Measurements from ENCODE around the gene WDR38. TPM values are rescaled to one million over a fixed set of nuclear protein-coding genes. Genes with fewer than 3 reads are reported as not detected.

The WDR38 gene
- total RNA-seq, 2 experiments from 2014 or later, result not detected

GRCh38 chr9:124873664-124874063, 20.4 kb downstream of the WDR38 start:
- Mint-ChIP-seq H3K36me3 (ENCODE audit: low read depth) (peaks cover 74% of the 10 kb centered on the region), H3K9me3 (ENCODE audit: low read depth) (no peaks in the 10 kb centered on the region), H3K4me3 (peak overlapping the region; percentile 56), H3K27ac (peak overlapping the region; percentile 98), H3K27me3 (no peaks in the 10 kb centered on the region), H3K4me1 (peaks cover 42% of the 10 kb centered on the region)
- DNase-seq, result peak; percentile 52
- ChIA-PET CTCF (interaction anchor here (4.2 kb wide), 1 partner anchor 20 kb away, joined by 21 read pairs; the partner anchor contains the start of gene WDR38), POLR2A (interaction anchor here (1.1 to 2.4 kb wide), 3 partner anchors 11 to 367 kb away, joined by 3 to 14 read pairs (median 4); partner anchors contain the start of genes ARPC5L, HSPA5 and RPL35)
- ATAC-seq, result no peak
- intact Hi-C loops (cut with DNase I, micrococcal nuclease), result loop anchor here in 1 of 2 experiments (5.0 kb wide), 2 partner anchors 269 to 456 kb away; partner anchors contain the start of genes PSMB7 and SCAI

DNA sequence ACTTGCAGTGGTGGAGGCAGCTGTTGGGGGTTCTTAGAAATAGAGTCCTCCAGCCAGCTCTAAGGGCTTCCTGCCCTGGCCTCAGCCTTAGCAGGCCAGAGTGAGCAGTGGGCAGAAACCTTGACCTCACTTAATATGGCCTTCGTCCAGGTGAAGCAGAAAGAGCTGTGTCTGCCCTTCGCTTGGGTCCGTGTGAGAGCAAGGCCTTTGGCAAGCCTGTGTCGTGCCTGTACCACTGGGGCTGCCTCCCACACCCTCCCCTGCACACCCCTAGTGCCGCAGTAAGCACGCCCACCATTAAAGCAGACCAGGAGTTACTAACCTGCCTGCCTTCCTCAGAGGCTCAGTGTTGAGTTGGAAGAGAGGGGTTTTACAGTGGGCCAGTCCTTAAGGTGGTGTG, 22.2 kb downstream of the WDR38 start:
- ATAC-seq (no peak), DNase-seq (no peak)
- H3K27ac Mint-ChIP-seq, result peak overlapping the region; percentile 37
- H3K4me1 Mint-ChIP-seq, result peaks cover 40% of the 10 kb centered on the region
- H3K36me3 Mint-ChIP-seq (ENCODE audit: low read depth), result peaks cover 74% of the 10 kb centered on the region
- no peak overlapping the region for H3K4me3 Mint-ChIP-seq
- no peaks in the 10 kb centered on the region for H3K27me3 Mint-ChIP-seq
- POLR2A ChIA-PET, result no interaction called here
- intact Hi-C loops (cut with DNase I, micrococcal nuclease), result no loop called here
- CTCF ChIA-PET, result no interaction called here
- no peaks in the 10 kb centered on the region for H3K9me3 Mint-ChIP-seq (ENCODE audit: low read depth)

DNA sequence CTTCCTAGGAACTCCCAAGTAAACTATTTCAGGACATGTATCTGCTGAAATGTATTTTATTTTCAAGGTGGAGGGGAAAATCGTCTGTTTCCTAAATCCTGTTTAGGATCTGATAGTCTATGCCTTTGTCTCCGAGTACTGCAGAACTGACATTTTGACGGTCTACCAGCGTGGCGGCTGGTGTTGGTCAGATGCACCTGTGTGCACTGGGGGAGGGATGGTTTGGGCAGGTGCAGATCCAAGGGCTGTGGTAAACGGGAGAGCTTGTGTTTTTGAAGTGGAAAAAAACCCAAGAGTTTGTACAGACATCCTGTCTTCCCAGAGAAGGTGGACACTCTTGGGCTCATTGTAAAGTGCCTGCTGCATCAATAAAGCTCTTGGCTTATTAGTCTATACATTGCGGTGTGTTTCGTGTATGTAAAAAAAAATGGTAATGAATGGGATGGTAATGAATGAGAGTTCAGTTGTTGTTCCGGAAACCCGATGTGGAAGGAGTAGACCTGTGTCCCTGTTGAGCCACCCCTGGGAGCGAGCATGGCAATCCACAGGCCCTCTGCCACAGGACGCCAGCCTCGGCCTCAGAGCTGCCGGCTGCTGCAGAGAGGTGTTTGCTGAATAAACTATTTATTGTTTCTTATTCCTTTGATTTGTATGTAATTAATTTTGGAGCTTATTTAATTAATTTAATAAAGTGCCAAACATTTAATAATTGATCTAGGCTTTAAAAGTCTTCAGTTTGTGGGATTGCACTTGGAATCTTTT, 23.9 kb downstream of the WDR38 start:
- CTCF ChIA-PET, result interaction anchor here (0.6 to 1.6 kb wide), 3 partner anchors 23 to 937 kb away, joined by 3 read pairs; no protein-coding TSS in a partner anchor
- Mint-ChIP-seq H3K27ac (no peak overlapping the region), H3K9me3 (ENCODE audit: low read depth) (no peaks in the 10 kb centered on the region), H3K27me3 (no peaks in the 10 kb centered on the region), H3K36me3 (ENCODE audit: low read depth) (peaks cover 66% of the 10 kb centered on the region), H3K4me1 (peaks cover 23% of the 10 kb centered on the region), H3K4me3 (no peak overlapping the region)
- intact Hi-C loops (cut with DNase I, micrococcal nuclease), result no loop called here
- DNase-seq, result no peak
- POLR2A ChIA-PET, result interaction anchor here (0.7 to 1.8 kb wide), 3 partner anchors 7 to 217 kb away, joined by 3 to 7 read pairs (median 3); partner anchors contain the start of gene WDR38
- no peak for ATAC-seq

GRCh38 chr9:124878021-124878420, 24.8 kb downstream of the WDR38 start:
- DNase-seq (no peak), ATAC-seq (no peak)
- POLR2A ChIA-PET, result interaction anchor here (0.7 to 1.8 kb wide), 3 partner anchors 8 to 217 kb away, joined by 3 to 7 read pairs (median 3); partner anchors contain the start of gene RPL35
- Mint-ChIP-seq H3K9me3 (ENCODE audit: low read depth) (no peaks in the 10 kb centered on the region), H3K36me3 (ENCODE audit: low read depth) (peaks cover 60% of the 10 kb centered on the region), H3K27ac (no peak overlapping the region), H3K4me1 (peaks cover 15% of the 10 kb centered on the region), H3K27me3 (no peaks in the 10 kb centered on the region), H3K4me3 (no peak overlapping the region)
- intact Hi-C loops (cut with DNase I, micrococcal nuclease), result no loop called here
- CTCF ChIA-PET, result interaction anchor here (1.1 to 1.6 kb wide), 3 partner anchors 24 to 457 kb away, joined by 3 read pairs; no protein-coding TSS in a partner anchor

DNA sequence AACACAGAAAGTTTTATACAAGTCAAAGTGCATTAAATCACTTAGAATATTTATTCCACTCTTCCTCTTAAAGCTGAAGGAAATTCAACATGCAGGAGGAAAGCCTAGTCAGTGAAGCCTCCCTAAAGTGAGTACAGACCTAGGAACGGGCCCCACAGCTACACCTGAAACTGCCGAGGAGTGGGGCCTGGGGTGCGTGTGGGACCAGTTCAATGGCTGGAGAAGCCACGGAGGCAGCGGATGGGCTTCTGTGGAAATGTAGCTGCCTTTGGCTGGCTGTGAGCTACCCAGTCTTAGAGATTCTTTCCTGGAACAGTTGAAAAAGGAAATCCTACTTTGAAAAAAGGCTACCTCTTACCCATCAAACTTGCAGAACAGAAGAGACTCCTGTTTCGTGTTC, 25.3 kb downstream of the WDR38 start:
- Mint-ChIP-seq H3K27me3 (no peaks in the 10 kb centered on the region), H3K9me3 (ENCODE audit: low read depth) (no peaks in the 10 kb centered on the region), H3K4me1 (peaks cover 10% of the 10 kb centered on the region), H3K36me3 (ENCODE audit: low read depth) (peaks cover 55% of the 10 kb centered on the region), H3K27ac (no peak overlapping the region), H3K4me3 (no peak overlapping the region)
- ATAC-seq, result no peak
- intact Hi-C loops (cut with DNase I, micrococcal nuclease), result no loop called here
- no peak for DNase-seq
- POLR2A ChIA-PET, result interaction anchor here (0.6 to 1.8 kb wide), 3 partner anchors 9 to 17 kb away, joined by 3 to 7 read pairs (median 3); partner anchors contain the start of gene RPL35
- CTCF ChIA-PET, result interaction anchor here (1.1 to 1.6 kb wide), 2 partner anchors 25 to 457 kb away, joined by 3 read pairs; no protein-coding TSS in a partner anchor

GRCh38 chr9:124879226-124879625, 26.0 kb downstream of the WDR38 start:
- intact Hi-C loops (cut with DNase I, micrococcal nuclease), result no loop called here
- H3K36me3 Mint-ChIP-seq (ENCODE audit: low read depth), result peaks cover 50% of the 10 kb centered on the region
- POLR2A ChIA-PET, result interaction anchor here (1.8 kb wide), 1 partner anchor 9 kb away, joined by 7 read pairs; no protein-coding TSS in a partner anchor

DNA sequence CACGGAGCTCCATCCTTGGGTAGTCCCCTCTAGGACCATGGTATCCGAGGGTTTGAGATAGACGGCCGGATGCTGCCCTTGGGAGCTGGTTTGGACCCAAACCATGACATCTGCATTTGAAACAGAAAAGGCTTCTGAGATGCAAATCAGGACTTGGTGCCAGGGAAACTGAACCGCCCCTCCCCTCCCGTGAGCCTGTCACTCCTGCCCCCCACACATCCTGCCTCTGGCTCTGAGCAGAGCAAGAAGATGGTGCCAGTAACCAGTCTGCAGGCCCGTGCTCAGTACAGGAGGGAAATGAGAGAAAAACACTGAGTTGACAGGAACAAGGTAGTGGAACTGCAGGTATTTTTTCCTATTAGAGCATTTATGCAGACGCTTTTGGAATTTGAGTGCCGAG, 27.2 kb downstream of the WDR38 start:
- ATAC-seq, result no peak
- Mint-ChIP-seq H3K9me3 (ENCODE audit: low read depth) (no peaks in the 10 kb centered on the region), H3K4me3 (no peak overlapping the region), H3K4me1 (no peaks in the 10 kb centered on the region), H3K27ac (no peak overlapping the region), H3K27me3 (no peaks in the 10 kb centered on the region), H3K36me3 (ENCODE audit: low read depth) (peaks cover 48% of the 10 kb centered on the region)
- intact Hi-C loops (cut with DNase I, micrococcal nuclease), result no loop called here
- CTCF ChIA-PET, result interaction anchor here (1.2 to 1.3 kb wide), 2 partner anchors 27 to 37 kb away, joined by 3 to 4 read pairs; partner anchors contain the start of gene WDR38
- no peak for DNase-seq
- POLR2A ChIA-PET, result no interaction called here

More at GRCh38 chr9:124879226-124879625, 26.0 kb downstream of the WDR38 start:
- H3K4me3 Mint-ChIP-seq, result no peak overlapping the region
- ATAC-seq (no peak), DNase-seq (no peak)
- no peaks in the 10 kb centered on the region for H3K27me3 Mint-ChIP-seq
- CTCF ChIA-PET, result interaction anchor here (1.1 kb wide), 2 partner anchors 104 to 456 kb away, joined by 3 read pairs; no protein-coding TSS in a partner anchor
- no peaks in the 10 kb centered on the region for H3K9me3 Mint-ChIP-seq (ENCODE audit: low read depth)
- peaks cover 5% of the 10 kb centered on the region for H3K4me1 Mint-ChIP-seq
- no peak overlapping the region for H3K27ac Mint-ChIP-seq

DNA sequence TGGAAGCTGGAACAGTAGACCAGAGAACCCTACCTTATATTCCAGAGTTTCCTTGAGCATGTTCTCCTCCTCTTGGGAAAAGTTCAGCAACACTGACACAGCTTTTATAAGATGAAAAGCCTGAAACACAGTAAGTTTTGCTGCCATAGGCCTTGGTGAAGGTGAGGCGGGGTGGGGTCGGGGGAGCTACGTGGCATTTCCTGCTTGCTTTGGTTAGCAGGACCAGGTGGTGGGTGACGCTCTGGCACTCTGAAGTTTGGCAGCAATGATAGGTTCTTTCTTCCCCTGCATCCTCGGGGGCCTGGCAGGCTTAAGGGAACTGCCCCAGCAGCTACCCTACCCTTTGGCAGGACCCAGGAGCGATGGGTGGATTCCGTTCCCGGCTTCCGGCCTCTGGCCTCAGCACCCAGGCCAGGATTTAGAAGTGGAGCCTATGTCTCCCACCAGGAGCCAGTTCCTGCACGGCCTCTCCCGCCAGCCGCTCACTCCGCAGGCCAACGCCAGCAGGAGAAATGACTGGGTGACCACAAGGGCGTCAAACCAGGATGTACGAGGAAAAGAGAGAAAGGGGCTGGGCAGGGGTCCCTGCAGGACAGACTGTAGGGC, 28.0 kb downstream of the WDR38 start:
- Mint-ChIP-seq H3K4me1 (no peaks in the 10 kb centered on the region), H3K27me3 (no peaks in the 10 kb centered on the region), H3K36me3 (ENCODE audit: low read depth) (peaks cover 51% of the 10 kb centered on the region), H3K9me3 (ENCODE audit: low read depth) (no peaks in the 10 kb centered on the region), H3K27ac (no peak overlapping the region), H3K4me3 (no peak overlapping the region)
- ATAC-seq (no peak), DNase-seq (no peak)
- ChIA-PET POLR2A (no interaction called here), CTCF (interaction anchor here (0.6 to 1.4 kb wide), 4 partner anchors 13 to 63 kb away, joined by 3 to 4 read pairs (median 4); partner anchors contain the start of gene WDR38)
- intact Hi-C loops (cut with DNase I, micrococcal nuclease), result no loop called here

DNA sequence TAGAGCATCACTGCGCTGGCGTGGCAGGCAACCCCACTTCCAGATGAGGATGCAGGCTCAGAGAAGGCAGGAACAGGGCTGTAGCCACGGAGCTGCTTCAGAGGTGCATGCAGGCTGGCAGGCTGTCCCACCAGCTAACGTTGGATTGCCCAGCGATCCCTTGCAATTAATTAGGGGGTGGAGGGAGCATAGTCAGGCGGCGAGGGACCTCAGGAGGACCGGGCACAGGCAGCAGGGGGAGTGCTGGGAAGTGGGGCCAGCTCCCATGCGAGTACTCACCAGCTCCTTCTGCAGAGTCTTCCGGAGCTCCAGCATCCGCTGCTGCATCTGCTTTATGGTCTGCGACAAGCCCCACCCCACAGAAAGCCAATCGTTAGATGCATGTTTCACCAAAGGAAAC, 29.0 kb downstream of the WDR38 start:
- DNase-seq (no peak), ATAC-seq (no peak)
- H3K27me3 Mint-ChIP-seq, result no peaks in the 10 kb centered on the region
- H3K4me1 Mint-ChIP-seq, result no peaks in the 10 kb centered on the region
- no peak overlapping the region for H3K4me3 Mint-ChIP-seq
- peaks cover 55% of the 10 kb centered on the region for H3K36me3 Mint-ChIP-seq (ENCODE audit: low read depth)
- intact Hi-C loops (cut with DNase I, micrococcal nuclease), result no loop called here
- H3K27ac Mint-ChIP-seq, result no peak overlapping the region
- ChIA-PET POLR2A (no interaction called here), CTCF (interaction anchor here (1.4 kb wide), 1 partner anchor 12 kb away, joined by 4 read pairs; no protein-coding TSS in a partner anchor)
- H3K9me3 Mint-ChIP-seq (ENCODE audit: low read depth), result no peaks in the 10 kb centered on the region

GRCh38 chr9:124884376-124884775, 31.1 kb downstream of the WDR38 start:
- Mint-ChIP-seq H3K36me3 (ENCODE audit: low read depth) (peaks cover 49% of the 10 kb centered on the region), H3K27ac (no peak overlapping the region)
- CTCF ChIA-PET, result interaction anchor here (0.9 kb wide), 1 partner anchor 10 kb away, joined by 5 read pairs; no protein-coding TSS in a partner anchor

GRCh38 chr9:124885551-124885950, 32.3 kb downstream of the WDR38 start:
- intact Hi-C loops (cut with DNase I, micrococcal nuclease), result no loop called here
- no peaks in the 10 kb centered on the region for H3K9me3 Mint-ChIP-seq (ENCODE audit: low read depth)
- no peaks in the 10 kb centered on the region for H3K27me3 Mint-ChIP-seq
- H3K4me3 Mint-ChIP-seq, result no peak overlapping the region
- no peak for DNase-seq
- CTCF ChIA-PET, result interaction anchor here (0.9 kb wide), 1 partner anchor 32 kb away, joined by 3 read pairs; the partner anchor contains the start of gene WDR38
- no peak for ATAC-seq
- POLR2A ChIA-PET, result no interaction called here
- no peaks in the 10 kb centered on the region for H3K4me1 Mint-ChIP-seq
- peaks cover 60% of the 10 kb centered on the region for H3K36me3 Mint-ChIP-seq (ENCODE audit: low read depth)
- H3K27ac Mint-ChIP-seq, result no peak overlapping the region

More at GRCh38 chr9:124884376-124884775, 31.1 kb downstream of the WDR38 start:
- intact Hi-C loops (cut with DNase I, micrococcal nuclease), result no loop called here
- Mint-ChIP-seq H3K9me3 (ENCODE audit: low read depth) (no peaks in the 10 kb centered on the region), H3K4me3 (no peak overlapping the region), H3K4me1 (no peaks in the 10 kb centered on the region), H3K27me3 (no peaks in the 10 kb centered on the region)
- POLR2A ChIA-PET, result no interaction called here
- ATAC-seq, result no peak
- DNase-seq, result no peak

All from activated CD4-positive, alpha-beta T cell treated with anti-CD3 and anti-CD28 coated beads for 36 hours (primary cell).